ENCODE results near the gene AOC1.

The AOC1 gene

GRCh38 chr7:150890853-150891584 lies 38.7 kb downstream of the AOC1 start:
- Histone ChIP-seq H3K4me3 (ENCODE audit: low read depth, low read length) (no peak overlapping the region), H2AFZ (ENCODE audit: insufficient read depth, low read length, poor library complexity) (no peak overlapping the region), H3K4me1 (ENCODE audit: control insufficient read depth in 1 of 2, insufficient read depth in 2 of 2, low read length in 2 of 2) (no peaks in the 10 kb centered on the region), H4K8ac (ENCODE audit: low read depth, low read length) (no peak overlapping the region), H3K79me1 (ENCODE audit: low read length) (no peaks in the 10 kb centered on the region), H3K9ac (ENCODE audit: low read length) (no peak overlapping the region), H3K27ac (ENCODE audit: low read depth, low read length) (no peak overlapping the region), H2BK12ac (ENCODE audit: low read length) (no peak overlapping the region), H2BK120ac (ENCODE audit: insufficient read depth, low read length, poor library complexity) (no peak overlapping the region), H3K9me3 (ENCODE audit: insufficient read depth, low read depth, low read length) (no peaks in the 10 kb centered on the region), H3K23ac (ENCODE audit: low read length) (no peak overlapping the region), H2AK5ac (ENCODE audit: low read length) (no peak overlapping the region), H3K4ac (ENCODE audit: low read depth, low read length) (no peak overlapping the region), H3K4me2 (ENCODE audit: low read length) (no peak overlapping the region), H4K12ac (ENCODE audit: low read depth, low read length) (no peak overlapping the region), H2BK5ac (ENCODE audit: low read depth, low read length, poor library complexity) (no peak overlapping the region), H3K18ac (ENCODE audit: low read length) (no peak overlapping the region), H3K14ac (ENCODE audit: low read length) (no peak overlapping the region), H3K79me2 (ENCODE audit: control insufficient read depth, insufficient read depth, low read length, poor library complexity) (no peaks in the 10 kb centered on the region), H3K36me3 (ENCODE audit: control insufficient read depth in 1 of 2, insufficient read depth in 2 of 2, low read length in 2 of 2) (no peaks in the 10 kb centered on the region), H3K27me3 (ENCODE audit: insufficient read depth, low read length) (no peaks in the 10 kb centered on the region), H4K91ac (ENCODE audit: low read depth, low read length) (no peak overlapping the region)
- no peak for DNase-seq
- WGBS (ENCODE audit: extremely low coverage, insufficient coverage, insufficient read length): no CpG with 5 or more reads among the region's 2 CpGs

GRCh38 chr7:150891740-150892139 lies 39.4 kb downstream of the AOC1 start:
- H3K4me1 ChIP-seq (ENCODE audit: control insufficient read depth in 1 of 2, insufficient read depth in 2 of 2, low read length in 2 of 2): no peaks in the 10 kb centered on the region

DNA sequence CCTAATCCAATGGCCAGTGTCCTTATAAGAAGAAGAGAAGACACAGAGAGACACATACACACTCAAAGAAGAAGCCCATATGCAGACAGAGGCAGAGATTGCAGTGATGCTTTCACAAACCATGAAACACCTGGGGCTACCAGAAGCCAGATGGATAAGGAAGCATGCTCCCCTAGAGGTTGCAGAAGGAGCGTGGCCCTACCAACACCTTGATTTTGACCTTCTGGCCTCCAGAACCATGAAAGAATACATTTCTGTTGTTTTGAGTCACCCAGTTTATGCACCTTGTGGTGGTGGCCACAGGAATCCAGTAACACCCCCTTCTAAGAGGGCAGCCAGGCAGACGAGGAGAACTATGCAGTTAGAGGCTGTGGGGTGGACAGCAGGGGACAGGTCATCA lies 43.5 kb downstream of the AOC1 start:
- no peak overlapping the region for H2BK12ac ChIP-seq (ENCODE audit: low read length)
- no peaks in the 10 kb centered on the region for H3K9me3 ChIP-seq (ENCODE audit: insufficient read depth, low read depth, low read length)
- H3K27ac ChIP-seq (ENCODE audit: low read depth, low read length): no peak overlapping the region
- no peak overlapping the region for H2BK120ac ChIP-seq (ENCODE audit: insufficient read depth, low read length, poor library complexity)
- no peaks in the 10 kb centered on the region for H3K79me2 ChIP-seq (ENCODE audit: control insufficient read depth, insufficient read depth, low read length, poor library complexity)
- no peak for DNase-seq
- no peak overlapping the region for H4K8ac ChIP-seq (ENCODE audit: low read depth, low read length)
- no peak overlapping the region for H3K9ac ChIP-seq (ENCODE audit: low read length)
- no peak overlapping the region for H2BK5ac ChIP-seq (ENCODE audit: low read depth, low read length, poor library complexity)
- no peak overlapping the region for H4K12ac ChIP-seq (ENCODE audit: low read depth, low read length)
- no peaks in the 10 kb centered on the region for H3K27me3 ChIP-seq (ENCODE audit: insufficient read depth, low read length)
- no CpG with 5 or more reads among the region's 2 CpGs for WGBS (ENCODE audit: extremely low coverage, insufficient coverage, insufficient read length)
- peaks cover 3 to 7% of the 10 kb centered on the region in 2 experiments for H3K4me1 ChIP-seq (ENCODE audit: control insufficient read depth in 1 of 2, insufficient read depth in 2 of 2, low read length in 2 of 2)
- H3K4me2 ChIP-seq (ENCODE audit: low read length): no peak overlapping the region
- H2AK5ac ChIP-seq (ENCODE audit: low read length): no peak overlapping the region
- H3K36me3 ChIP-seq (ENCODE audit: control insufficient read depth in 1 of 2, insufficient read depth in 2 of 2, low read length in 2 of 2): no peaks in the 10 kb centered on the region
- no peak overlapping the region for H3K4me3 ChIP-seq (ENCODE audit: low read depth, low read length)
- no peak overlapping the region for H3K18ac ChIP-seq (ENCODE audit: low read length)
- no peak overlapping the region for H2AFZ ChIP-seq (ENCODE audit: insufficient read depth, low read length, poor library complexity)
- no peak overlapping the region for H3K23ac ChIP-seq (ENCODE audit: low read length)
- H3K4ac ChIP-seq (ENCODE audit: low read depth, low read length): no peak overlapping the region
- no peak overlapping the region for H4K91ac ChIP-seq (ENCODE audit: low read depth, low read length)
- H3K14ac ChIP-seq (ENCODE audit: low read length): no peak overlapping the region
- no peaks in the 10 kb centered on the region for H3K79me1 ChIP-seq (ENCODE audit: low read length)

More at GRCh38 chr7:150891740-150892139, 39.4 kb downstream of the AOC1 start:
- Histone ChIP-seq H3K4me3 (ENCODE audit: low read depth, low read length) (no peak overlapping the region), H3K9me3 (ENCODE audit: insufficient read depth, low read depth, low read length) (no peaks in the 10 kb centered on the region), H2AK5ac (ENCODE audit: low read length) (no peak overlapping the region), H3K27me3 (ENCODE audit: insufficient read depth, low read length) (no peaks in the 10 kb centered on the region), H2BK12ac (ENCODE audit: low read length) (no peak overlapping the region), H3K79me1 (ENCODE audit: low read length) (no peaks in the 10 kb centered on the region), H3K4me2 (ENCODE audit: low read length) (no peak overlapping the region), H4K91ac (ENCODE audit: low read depth, low read length) (no peak overlapping the region), H3K79me2 (ENCODE audit: control insufficient read depth, insufficient read depth, low read length, poor library complexity) (no peaks in the 10 kb centered on the region), H3K18ac (ENCODE audit: low read length) (no peak overlapping the region), H3K9ac (ENCODE audit: low read length) (no peak overlapping the region), H4K8ac (ENCODE audit: low read depth, low read length) (no peak overlapping the region), H3K23ac (ENCODE audit: low read length) (no peak overlapping the region), H4K12ac (ENCODE audit: low read depth, low read length) (no peak overlapping the region), H2AFZ (ENCODE audit: insufficient read depth, low read length, poor library complexity) (no peak overlapping the region), H3K14ac (ENCODE audit: low read length) (no peak overlapping the region), H3K4ac (ENCODE audit: low read depth, low read length) (no peak overlapping the region), H3K36me3 (ENCODE audit: control insufficient read depth in 1 of 2, insufficient read depth in 2 of 2, low read length in 2 of 2) (no peaks in the 10 kb centered on the region), H3K27ac (ENCODE audit: low read depth, low read length) (no peak overlapping the region), H2BK120ac (ENCODE audit: insufficient read depth, low read length, poor library complexity) (no peak overlapping the region), H2BK5ac (ENCODE audit: low read depth, low read length, poor library complexity) (no peak overlapping the region)
- WGBS (ENCODE audit: extremely low coverage, insufficient coverage, insufficient read length): no CpG with 5 or more reads among the region's 5 CpGs
- no peak for DNase-seq

GRCh38 chr7:150896562-150897209 lies 44.4 kb downstream of the AOC1 start:
- no peaks in the 10 kb centered on the region for H3K9me3 ChIP-seq (ENCODE audit: insufficient read depth, low read depth, low read length)
- H2BK5ac ChIP-seq (ENCODE audit: low read depth, low read length, poor library complexity): no peak overlapping the region
- H4K8ac ChIP-seq (ENCODE audit: low read depth, low read length): no peak overlapping the region
- H3K4me3 ChIP-seq (ENCODE audit: low read depth, low read length): no peak overlapping the region
- H3K79me2 ChIP-seq (ENCODE audit: control insufficient read depth, insufficient read depth, low read length, poor library complexity): no peaks in the 10 kb centered on the region
- H2BK120ac ChIP-seq (ENCODE audit: insufficient read depth, low read length, poor library complexity): no peak overlapping the region
- H2AK5ac ChIP-seq (ENCODE audit: low read length): no peak overlapping the region
- H3K4me1 ChIP-seq (ENCODE audit: control insufficient read depth in 1 of 2, insufficient read depth in 2 of 2, low read length in 2 of 2): peaks cover 10% of the 10 kb centered on the region in 2 experiments
- no peak overlapping the region for H3K4me2 ChIP-seq (ENCODE audit: low read length)
- no peaks in the 10 kb centered on the region for H3K79me1 ChIP-seq (ENCODE audit: low read length)
- H3K27me3 ChIP-seq (ENCODE audit: insufficient read depth, low read length): no peaks in the 10 kb centered on the region
- no peak overlapping the region for H2BK12ac ChIP-seq (ENCODE audit: low read length)
- no CpG with 5 or more reads among the region's 10 CpGs for WGBS (ENCODE audit: extremely low coverage, insufficient coverage, insufficient read length)
- H4K91ac ChIP-seq (ENCODE audit: low read depth, low read length): no peak overlapping the region
- no peak overlapping the region for H3K23ac ChIP-seq (ENCODE audit: low read length)
- DNase-seq: no peak
- no peaks in the 10 kb centered on the region for H3K36me3 ChIP-seq (ENCODE audit: control insufficient read depth in 1 of 2, insufficient read depth in 2 of 2, low read length in 2 of 2)
- no peak overlapping the region for H4K12ac ChIP-seq (ENCODE audit: low read depth, low read length)
- H3K14ac ChIP-seq (ENCODE audit: low read length): no peak overlapping the region
- H3K18ac ChIP-seq (ENCODE audit: low read length): no peak overlapping the region
- H3K27ac ChIP-seq (ENCODE audit: low read depth, low read length): no peak overlapping the region
- no peak overlapping the region for H3K4ac ChIP-seq (ENCODE audit: low read depth, low read length)
- H3K9ac ChIP-seq (ENCODE audit: low read length): no peak overlapping the region
- no peak overlapping the region for H2AFZ ChIP-seq (ENCODE audit: insufficient read depth, low read length, poor library complexity)

All from trophoblast cell (in vitro differentiated cells and primary cell).